Activated CD4-positive, alpha-beta memory T cell treated with anti-CD3 and anti-CD28 coated beads for 36 hours (primary cell): ENCODE measurements around the gene POLK. TPM values are rescaled to one million over a fixed set of nuclear protein-coding genes. Genes with fewer than 3 reads are reported as not detected.

Experiments
- CTCF ChIA-PET: fragments of 350-600 bp; sonication (Branson Sonifier 250); formaldehyde crosslinking; loops from one replicate; lab custom pipeline; 2021; ENCODE audit warnings: antibody characterized with exemption, inconsistent platforms; lab: Charles Lee
- POLR2A ChIA-PET: fragments of 350-600 bp; sonication (Branson Sonifier 250); formaldehyde crosslinking; loops from one replicate; lab custom pipeline; 2021; ENCODE audit warnings: antibody characterized with exemption; lab: Charles Lee
- DNase-seq: peaks from one replicate; pipeline ENCODE4 v3.0.0-alpha.2; 2020
- H3K27ac Mint-ChIP-seq: one replicate; pipeline ENCODE4 v1.8.0; 2021; ENCODE audit warnings: mixed read lengths
- H3K27me3 Mint-ChIP-seq: one replicate; pipeline ENCODE4 v1.8.0; 2021; ENCODE audit warnings: mixed read lengths
- H3K36me3 Mint-ChIP-seq: one replicate; pipeline ENCODE4 v1.8.0; 2021; ENCODE audit warnings: mixed read lengths
- H3K4me1 Mint-ChIP-seq: one replicate; pipeline ENCODE4 v1.8.0; 2021; ENCODE audit warnings: low read depth, mixed read lengths
- H3K4me3 Mint-ChIP-seq: one replicate; pipeline ENCODE4 v1.8.0; 2021; ENCODE audit warnings: mild to moderate bottlenecking, mixed read lengths
- H3K9me3 Mint-ChIP-seq: one replicate; pipeline ENCODE4 v1.8.0; 2021; ENCODE audit warnings: mixed read lengths
- intact Hi-C: fragments of 100-400 bp; cut with micrococcal nuclease; formaldehyde crosslinking; loops from one replicate; pipeline ENCODE4 v1.15.1; 2023
- total RNA-seq, 2 experiments: library from RNA; stranded (reverse); gene quantifications; one replicate each; pipeline ENCODE4 v1.2.3, GENCODE V29; 2021

Gene POLK
- total RNA-seq, 2 experiments from 2014 or later, result 33.9 to 36.5 TPM

DNA sequence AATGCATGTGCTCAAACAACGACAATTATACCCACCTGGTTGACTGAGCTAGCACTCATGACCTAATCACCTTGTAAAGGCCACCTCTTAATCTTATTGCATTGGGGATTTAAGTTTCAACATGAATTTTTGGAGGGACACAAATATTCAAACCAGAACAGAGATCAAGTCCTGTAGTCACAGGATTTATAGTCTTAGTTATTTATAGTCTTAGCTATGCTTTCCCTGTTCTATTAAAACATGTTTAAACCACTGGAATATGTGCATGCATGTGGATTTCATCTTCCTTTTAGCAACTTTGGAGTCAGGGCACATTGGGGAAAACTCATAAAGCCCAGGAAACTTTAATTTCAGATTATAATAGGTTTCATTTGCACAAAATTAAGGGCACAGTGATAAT lies 126.3 kb downstream of the POLK start:
- Mint-ChIP-seq H3K9me3 (peaks cover 4% of the 10 kb centered on the region), H3K36me3 (no peaks in the 10 kb centered on the region), H3K4me3 (no peak overlapping the region), H3K27ac (no peak overlapping the region), H3K4me1 (no peaks in the 10 kb centered on the region), H3K27me3 (no peaks in the 10 kb centered on the region)
- CTCF ChIA-PET, result no interaction called here
- intact Hi-C loops, result no loop called here
- DNase-seq, result no peak
- POLR2A ChIA-PET, result no interaction called here

DNA sequence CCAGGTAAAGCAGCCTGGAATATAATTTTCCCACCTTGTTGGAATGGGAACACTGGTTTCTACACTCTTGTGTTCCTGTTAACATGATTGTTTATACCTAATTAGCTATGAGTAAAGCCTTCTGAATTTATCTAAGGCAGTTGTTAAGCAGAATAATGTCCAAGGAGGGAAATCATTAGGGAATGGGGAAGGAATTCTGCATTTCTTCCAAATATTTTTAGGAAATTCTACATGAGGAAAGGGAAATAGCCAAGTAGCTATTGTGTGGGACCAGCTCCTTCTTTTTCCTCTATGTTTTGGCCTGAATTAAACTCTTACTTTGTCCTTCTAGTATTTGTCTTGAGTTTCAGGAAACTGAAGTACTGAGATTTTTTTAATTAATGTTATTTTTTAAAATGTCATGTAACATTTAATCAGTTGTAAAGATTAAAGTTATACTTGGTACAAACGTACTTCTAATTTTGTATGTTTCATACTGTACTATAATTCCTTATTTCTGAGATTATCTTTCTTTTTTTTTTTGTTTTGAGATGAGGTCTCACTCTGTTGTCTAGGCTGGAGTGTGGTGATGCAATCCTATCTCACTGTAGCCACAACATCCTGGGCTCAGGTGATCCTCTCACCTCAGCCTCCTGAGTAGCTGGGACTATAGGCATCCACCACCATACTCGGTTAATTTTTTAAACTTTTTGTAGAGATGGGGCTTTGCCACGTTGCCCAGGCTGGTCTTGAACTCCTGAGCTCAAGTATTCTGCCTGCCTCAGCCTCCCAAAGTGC lies 128.0 kb downstream of the POLK start:
- intact Hi-C loops, result no loop called here

DNA sequence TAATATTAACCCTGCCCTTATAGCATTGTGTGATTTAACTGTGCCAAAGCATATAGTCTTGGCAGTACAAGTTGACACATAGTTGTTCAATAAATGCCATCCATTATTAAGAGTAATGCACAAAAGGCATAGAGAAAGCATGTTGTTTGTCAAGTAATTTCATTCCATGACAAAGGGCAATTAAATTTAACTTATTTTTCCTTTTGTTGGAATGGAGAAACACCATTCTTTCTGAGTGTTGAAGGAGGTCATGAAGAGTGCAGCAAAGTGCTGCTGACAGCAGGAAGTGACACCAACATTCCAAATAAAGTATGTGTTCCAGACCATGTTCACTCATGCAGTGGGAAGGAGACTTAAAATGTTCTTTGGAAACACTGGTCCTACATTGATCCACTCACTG lies 128.7 kb downstream of the POLK start:
- ChIA-PET POLR2A (no interaction called here), CTCF (no interaction called here)
- H3K27ac Mint-ChIP-seq, result no peak overlapping the region

More for the DNA sequence above, 128.0 kb downstream of the POLK start:
- ChIA-PET POLR2A (no interaction called here), CTCF (no interaction called here)
- Mint-ChIP-seq H3K4me1 (no peaks in the 10 kb centered on the region), H3K27me3 (no peaks in the 10 kb centered on the region), H3K27ac (no peak overlapping the region), H3K36me3 (no peaks in the 10 kb centered on the region), H3K9me3 (peaks cover 1% of the 10 kb centered on the region), H3K4me3 (no peak overlapping the region)
- no peak for DNase-seq

DNA sequence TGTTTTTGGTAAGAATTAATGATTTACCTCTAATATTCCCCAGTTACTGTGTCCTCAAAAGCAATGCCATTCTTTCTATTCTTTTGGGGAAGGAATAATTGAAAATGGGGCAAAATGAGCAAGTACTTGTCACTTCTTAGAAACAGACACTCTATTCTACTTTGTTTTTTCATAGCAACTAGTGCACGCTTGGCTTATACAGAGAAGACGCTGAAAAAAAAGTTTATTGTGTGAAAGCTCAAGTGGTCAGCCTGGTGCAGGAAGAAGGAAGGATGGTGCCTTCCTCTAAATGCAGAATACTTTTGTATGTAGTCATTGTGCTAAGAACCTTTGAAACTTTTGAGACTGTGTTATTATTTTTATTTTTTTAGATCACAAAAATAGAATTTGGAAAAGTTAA lies 129.1 kb downstream of the POLK start:
- no peaks in the 10 kb centered on the region for H3K27me3 Mint-ChIP-seq

More for the DNA sequence above, 128.7 kb downstream of the POLK start:
- no peaks in the 10 kb centered on the region for H3K27me3 Mint-ChIP-seq
- H3K36me3 Mint-ChIP-seq, result no peaks in the 10 kb centered on the region
- peaks cover 1% of the 10 kb centered on the region for H3K9me3 Mint-ChIP-seq
- no peak overlapping the region for H3K4me3 Mint-ChIP-seq
- DNase-seq, result no peak
- intact Hi-C loops, result no loop called here
- H3K4me1 Mint-ChIP-seq, result no peaks in the 10 kb centered on the region

DNA sequence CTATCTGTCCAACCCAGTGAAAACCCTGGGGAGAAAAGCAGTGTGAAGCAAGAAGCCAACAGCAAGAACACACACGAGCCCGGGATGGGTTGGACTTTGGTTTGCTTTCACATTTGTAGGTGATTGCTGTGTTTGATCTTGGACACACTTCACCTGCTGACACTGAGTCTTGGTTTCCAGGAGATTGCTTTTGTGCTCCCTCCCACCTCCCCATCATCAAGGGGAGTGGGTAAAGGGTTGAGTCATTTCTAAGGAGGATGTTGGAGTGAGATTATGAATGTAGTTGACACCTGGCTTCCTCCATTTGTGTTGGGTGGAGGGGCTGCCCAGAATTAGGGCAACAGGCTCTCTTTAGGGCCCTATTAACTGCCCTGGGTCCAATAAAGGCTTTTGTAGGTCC lies 137.0 kb downstream of the POLK start:
- CTCF ChIA-PET, result no interaction called here
- Mint-ChIP-seq H3K27ac (no peak overlapping the region), H3K4me1 (peaks cover 6% of the 10 kb centered on the region), H3K36me3 (no peaks in the 10 kb centered on the region), H3K27me3 (no peaks in the 10 kb centered on the region), H3K9me3 (no peaks in the 10 kb centered on the region), H3K4me3 (peak overlapping the region; percentile 2)
- POLR2A ChIA-PET, result no interaction called here
- DNase-seq, result peak; percentile 43
- intact Hi-C loops, result no loop called here

More for the DNA sequence above, 129.1 kb downstream of the POLK start:
- CTCF ChIA-PET, result no interaction called here
- H3K9me3 Mint-ChIP-seq, result peaks cover 1% of the 10 kb centered on the region
- H3K27ac Mint-ChIP-seq, result no peak overlapping the region
- no peak for DNase-seq
- H3K4me3 Mint-ChIP-seq, result no peak overlapping the region
- H3K4me1 Mint-ChIP-seq, result no peaks in the 10 kb centered on the region
- POLR2A ChIA-PET, result no interaction called here
- H3K36me3 Mint-ChIP-seq, result no peaks in the 10 kb centered on the region
- intact Hi-C loops, result no loop called here

Other genes with a start within 250 kb of the POLK start
- gene HMGCR, start 174.7 kb upstream of the POLK start, total RNA-seq, result 10 to 100 TPM; 57.7 to 68.6 TPM
- 10 to 100 TPM; 32.3 to 34.4 TPM for gene CERT1, start 262 bp upstream of the POLK start, total RNA-seq
- not detected for gene ANKDD1B, start 99.6 kb downstream of the POLK start, total RNA-seq
- 10 to 100 TPM; 20.7 to 21.8 TPM for gene POC5, start 205.5 kb downstream of the POLK start, total RNA-seq